Measurements from ENCODE around the gene GABRA5.

DNA sequence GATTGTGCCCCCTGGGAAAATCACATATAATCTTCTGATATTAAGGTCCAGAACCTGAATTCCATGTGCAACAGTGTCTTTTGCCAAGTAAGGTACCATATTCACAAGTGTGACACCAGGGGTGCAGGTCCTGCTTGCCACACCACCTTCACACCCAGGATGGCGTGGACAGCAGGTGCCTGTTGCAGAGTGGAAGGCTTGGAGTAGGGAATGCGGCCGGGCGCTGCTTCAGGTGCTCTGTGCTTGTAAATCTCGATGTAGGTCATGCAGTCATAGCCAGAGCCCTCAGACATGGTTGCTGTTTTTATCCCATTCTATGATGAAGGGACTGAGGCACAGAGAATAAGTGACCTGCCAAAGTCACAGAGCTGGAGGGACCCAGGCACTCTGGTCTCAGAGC, 69.6 kb downstream of the GABRA5 start:
- TF ChIP-seq, protein P1, sequence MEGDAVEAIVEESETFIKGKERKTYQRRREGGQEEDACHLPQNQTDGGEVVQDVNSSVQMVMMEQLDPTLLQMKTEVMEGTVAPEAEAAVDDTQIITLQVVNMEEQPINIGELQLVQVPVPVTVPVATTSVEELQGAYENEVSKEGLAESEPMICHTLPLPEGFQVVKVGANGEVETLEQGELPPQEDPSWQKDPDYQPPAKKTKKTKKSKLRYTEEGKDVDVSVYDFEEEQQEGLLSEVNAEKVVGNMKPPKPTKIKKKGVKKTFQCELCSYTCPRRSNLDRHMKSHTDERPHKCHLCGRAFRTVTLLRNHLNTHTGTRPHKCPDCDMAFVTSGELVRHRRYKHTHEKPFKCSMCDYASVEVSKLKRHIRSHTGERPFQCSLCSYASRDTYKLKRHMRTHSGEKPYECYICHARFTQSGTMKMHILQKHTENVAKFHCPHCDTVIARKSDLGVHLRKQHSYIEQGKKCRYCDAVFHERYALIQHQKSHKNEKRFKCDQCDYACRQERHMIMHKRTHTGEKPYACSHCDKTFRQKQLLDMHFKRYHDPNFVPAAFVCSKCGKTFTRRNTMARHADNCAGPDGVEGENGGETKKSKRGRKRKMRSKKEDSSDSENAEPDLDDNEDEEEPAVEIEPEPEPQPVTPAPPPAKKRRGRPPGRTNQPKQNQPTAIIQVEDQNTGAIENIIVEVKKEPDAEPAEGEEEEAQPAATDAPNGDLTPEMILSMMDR (IDR thresholded peaks at IDR 0.05; ENCODE audit: poor library complexity, severe bottlenecking) = no peak
- TF ChIP-seq, protein P2, sequence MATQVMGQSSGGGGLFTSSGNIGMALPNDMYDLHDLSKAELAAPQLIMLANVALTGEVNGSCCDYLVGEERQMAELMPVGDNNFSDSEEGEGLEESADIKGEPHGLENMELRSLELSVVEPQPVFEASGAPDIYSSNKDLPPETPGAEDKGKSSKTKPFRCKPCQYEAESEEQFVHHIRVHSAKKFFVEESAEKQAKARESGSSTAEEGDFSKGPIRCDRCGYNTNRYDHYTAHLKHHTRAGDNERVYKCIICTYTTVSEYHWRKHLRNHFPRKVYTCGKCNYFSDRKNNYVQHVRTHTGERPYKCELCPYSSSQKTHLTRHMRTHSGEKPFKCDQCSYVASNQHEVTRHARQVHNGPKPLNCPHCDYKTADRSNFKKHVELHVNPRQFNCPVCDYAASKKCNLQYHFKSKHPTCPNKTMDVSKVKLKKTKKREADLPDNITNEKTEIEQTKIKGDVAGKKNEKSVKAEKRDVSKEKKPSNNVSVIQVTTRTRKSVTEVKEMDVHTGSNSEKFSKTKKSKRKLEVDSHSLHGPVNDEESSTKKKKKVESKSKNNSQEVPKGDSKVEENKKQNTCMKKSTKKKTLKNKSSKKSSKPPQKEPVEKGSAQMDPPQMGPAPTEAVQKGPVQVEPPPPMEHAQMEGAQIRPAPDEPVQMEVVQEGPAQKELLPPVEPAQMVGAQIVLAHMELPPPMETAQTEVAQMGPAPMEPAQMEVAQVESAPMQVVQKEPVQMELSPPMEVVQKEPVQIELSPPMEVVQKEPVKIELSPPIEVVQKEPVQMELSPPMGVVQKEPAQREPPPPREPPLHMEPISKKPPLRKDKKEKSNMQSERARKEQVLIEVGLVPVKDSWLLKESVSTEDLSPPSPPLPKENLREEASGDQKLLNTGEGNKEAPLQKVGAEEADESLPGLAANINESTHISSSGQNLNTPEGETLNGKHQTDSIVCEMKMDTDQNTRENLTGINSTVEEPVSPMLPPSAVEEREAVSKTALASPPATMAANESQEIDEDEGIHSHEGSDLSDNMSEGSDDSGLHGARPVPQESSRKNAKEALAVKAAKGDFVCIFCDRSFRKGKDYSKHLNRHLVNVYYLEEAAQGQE (IDR thresholded peaks at IDR 0.05; ENCODE audit: borderline replicate concordance) = no peak
- TF ChIP-seq MXI1 (conservative IDR thresholded peaks at IDR 0.05; ENCODE audit: poor library complexity, severe bottlenecking) (no peak), EZH2 (IDR thresholded peaks at IDR 0.05; ENCODE audit: borderline replicate concordance, insufficient read depth, low read length, poor library complexity, severe bottlenecking) (no peak), EP300 (conservative IDR thresholded peaks at IDR 0.05; ENCODE audit: poor library complexity, severe bottlenecking) (no peak), POLR2AphosphoS5 (IDR thresholded peaks at IDR 0.05) (no peak), RAD21 (conservative IDR thresholded peaks at IDR 0.05) (no peak), SMC3 (conservative IDR thresholded peaks at IDR 0.05; ENCODE audit: poor library complexity) (no peak)

Data from neural cell (in vitro differentiated cells).